Erythroblast (primary cell): ENCODE measurements around the gene GNRH2.
"Not testable (repeated sequence)": the region's sequence is repeated elsewhere in the genome, so short reads cannot be mapped to it uniquely, and the experiment has no call there.

Experiments used
- GATA1 ChIP-seq: IDR thresholded peaks from 2 replicates; pipeline ENCODE4 v1.6.1; 2011; ENCODE audit warnings: low read depth, mild to moderate bottlenecking, control low read depth, low read length, moderate library complexity
- POLR2A ChIP-seq: IDR thresholded peaks from 2 replicates; pipeline ENCODE4 v1.6.1; 2011; ENCODE audit warnings: mild to moderate bottlenecking, low read length

- TF ChIP-seq POLR2A, GATA1: not testable (repeated sequence)
Observed at GRCh38 chr20:3022559-3023490, 20.6 kb upstream of the GNRH2 start.
